Loucy (cell line): ENCODE measurements around the gene GMEB2.

ENCODE experiments used
- CTCF ChIP-seq: fragments of 200-600 bp; sonication (generic); conservative IDR thresholded peaks from 2 replicates; pipeline ENCODE4 v1.5.1; 2014; ENCODE audit warnings: mild to moderate bottlenecking, antibody characterized with exemption, low read length
- EZH2phosphoT487 ChIP-seq: fragments of 200-600 bp; IDR thresholded peaks from 2 replicates; pipeline ENCODE4 v1.6.1; 2018; ENCODE audit warnings: antibody characterized with exemption, mild to moderate bottlenecking, moderate library complexity, borderline replicate concordance

GRCh38 chr20:63643499-63643898 lies 16.6 kb upstream of the GMEB2 start:
- no peak for TF ChIP-seq CTCF
- no peak for TF ChIP-seq EZH2phosphoT487
